Ureter (tissue), 1 donor: ENCODE results near the gene SUSD3. TPM values are rescaled to one million over a fixed set of nuclear protein-coding genes. Genes with fewer than 3 reads are reported as not detected.

Experiments used
- DNase-seq: peaks from one replicate; pipeline ENCODE4 v3.0.0-alpha.2; 2020; ENCODE audit warnings: low spot score
- total RNA-seq: library from RNA; stranded (reverse); gene quantifications from one replicate; pipeline ENCODE4 v1.2.4, GENCODE V29; 2023
- donor health status: DM: yes; HTN: yes; CAD: no.

SUSD3 gene
- total RNA-seq, 1 donor from 2014 or later, result 3.0 TPM

GRCh38 chr9:93030642-93031628 lies 27.6 kb upstream of the SUSD3 start:
- no peak for DNase-seq

DNA sequence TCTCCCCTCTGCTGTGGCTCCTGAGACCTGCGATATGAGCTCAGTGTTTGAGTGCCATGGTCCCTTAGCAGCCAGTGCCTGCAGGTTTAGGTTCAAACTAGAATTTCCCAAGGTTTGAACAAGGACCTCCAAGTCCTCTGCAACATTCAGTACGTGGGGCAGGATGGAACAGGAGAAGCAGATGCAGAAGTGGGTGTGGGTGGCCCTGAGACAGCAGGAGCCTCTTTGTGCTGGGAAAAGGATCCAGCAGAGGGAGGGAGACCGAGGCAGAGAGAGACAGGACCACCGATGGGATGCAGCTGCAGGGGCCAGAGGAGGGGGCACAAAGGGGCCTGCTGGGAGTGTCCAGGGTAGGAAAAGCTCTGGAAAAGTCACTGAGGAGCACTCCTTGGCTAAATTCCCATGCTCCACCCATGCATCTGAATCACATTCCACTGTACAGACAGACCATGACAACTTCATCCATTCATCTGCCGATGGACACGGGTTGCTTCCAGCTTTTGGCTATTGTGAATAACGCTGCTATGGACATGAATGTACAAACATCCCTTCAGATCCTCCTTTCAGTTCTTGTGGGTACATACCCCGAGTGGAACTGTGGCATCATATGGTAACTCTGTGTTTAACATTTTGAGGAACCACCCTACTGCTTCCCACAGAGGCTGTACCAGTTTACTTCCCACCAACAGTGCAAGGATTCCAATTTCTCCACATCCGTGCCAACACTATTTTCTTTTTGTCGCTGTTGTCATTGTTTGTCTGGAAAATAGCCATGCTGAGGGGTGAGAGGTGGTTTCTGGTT lies 26.7 kb upstream of the SUSD3 start:
- no peak for DNase-seq

DNA sequence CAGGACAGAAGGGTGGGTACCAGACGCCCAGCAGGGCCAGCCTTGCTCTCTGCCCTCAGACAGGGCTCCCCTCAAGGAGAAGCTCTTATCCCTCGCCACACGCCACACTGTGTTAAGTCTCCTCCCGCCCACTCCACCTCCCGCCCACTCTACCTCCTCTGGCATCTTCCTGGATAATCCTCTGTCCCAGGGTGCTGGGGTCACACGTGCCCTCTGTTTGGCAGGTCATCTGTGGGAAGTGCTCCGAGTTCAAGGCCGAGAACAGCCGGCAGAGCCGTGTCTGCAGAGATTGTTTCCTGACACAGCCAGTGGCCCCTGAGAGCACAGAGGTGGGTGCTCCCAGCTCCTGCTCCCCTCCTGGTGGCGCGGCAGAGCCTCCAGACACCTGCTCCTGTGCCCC lies 26.0 kb upstream of the SUSD3 start:
- no peak for DNase-seq

- no peak for DNase-seq
Measured at GRCh38 chr9:93033531-93033930, 25.0 kb upstream of the SUSD3 start.

GRCh38 chr9:93035106-93035660 lies 23.3 kb upstream of the SUSD3 start:
- DNase-seq, result no peak

DNA sequence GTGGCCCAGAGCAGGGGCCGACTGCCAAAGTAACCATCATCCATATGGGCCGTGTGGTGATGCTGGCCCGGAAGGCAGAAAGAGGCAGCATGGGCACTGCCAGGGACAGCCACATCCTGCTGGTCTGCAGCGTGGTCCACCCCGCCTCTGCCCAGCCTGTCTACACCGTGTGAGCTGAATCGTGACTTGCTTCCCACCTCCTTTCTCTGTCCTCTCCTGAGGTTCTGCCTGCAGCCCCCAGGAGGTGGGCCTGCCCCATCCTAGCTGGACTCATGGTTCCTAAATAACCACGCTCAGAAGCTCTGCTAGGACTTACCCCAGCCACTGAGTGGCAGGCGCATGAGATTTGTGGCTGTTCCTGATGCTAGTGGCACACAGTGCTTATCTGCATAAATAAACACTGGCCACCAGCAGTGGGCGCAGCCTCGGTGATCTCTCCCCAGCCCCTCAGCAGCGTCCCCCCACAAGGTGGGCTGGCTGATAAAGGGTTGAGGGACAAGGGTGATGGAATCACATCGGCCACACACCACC lies 22.6 kb upstream of the SUSD3 start:
- DNase-seq, result no peak

- no peak for DNase-seq
Measured at GRCh38 chr9:93036887-93037475, 21.5 kb upstream of the SUSD3 start.

DNA sequence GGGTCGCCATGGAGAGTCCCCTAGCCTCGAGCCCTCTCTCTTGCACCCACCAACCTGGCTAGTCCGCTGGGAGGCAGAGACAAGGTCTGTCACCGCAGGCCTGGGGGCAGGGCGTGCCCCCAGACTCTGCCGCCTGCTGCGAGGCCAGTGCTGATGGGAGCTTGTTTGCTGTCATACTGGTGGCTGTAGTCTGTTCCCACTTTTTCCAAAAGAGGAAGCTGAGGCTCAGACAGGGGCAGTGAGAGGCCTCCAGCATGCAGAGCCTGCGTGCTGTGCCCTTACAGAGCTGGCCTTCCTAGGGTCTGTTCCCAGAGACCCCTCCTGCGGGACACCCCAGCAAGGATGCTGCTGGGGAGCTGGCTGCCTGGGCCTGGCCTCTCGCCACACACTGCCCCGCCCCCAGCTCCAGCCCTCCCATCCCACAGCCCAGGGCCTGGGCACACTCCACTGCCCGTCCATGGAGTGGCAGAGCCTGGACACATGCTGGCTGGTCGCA lies 21.0 kb upstream of the SUSD3 start:
- no peak for DNase-seq

GRCh38 chr9:93038918-93039317 lies 19.6 kb upstream of the SUSD3 start:
- DNase-seq, result no peak

- no peak for DNase-seq
Measured at GRCh38 chr9:93039456-93039855, 19.0 kb upstream of the SUSD3 start.

GRCh38 chr9:93039976-93040375 lies 18.5 kb upstream of the SUSD3 start:
- no peak for DNase-seq

- DNase-seq, result no peak
Measured at GRCh38 chr9:93040409-93040808, 18.1 kb upstream of the SUSD3 start.

GRCh38 chr9:93041108-93041802 lies 17.2 kb upstream of the SUSD3 start:
- DNase-seq, result no peak

GRCh38 chr9:93043122-93043521 lies 15.4 kb upstream of the SUSD3 start:
- DNase-seq, result no peak

DNA sequence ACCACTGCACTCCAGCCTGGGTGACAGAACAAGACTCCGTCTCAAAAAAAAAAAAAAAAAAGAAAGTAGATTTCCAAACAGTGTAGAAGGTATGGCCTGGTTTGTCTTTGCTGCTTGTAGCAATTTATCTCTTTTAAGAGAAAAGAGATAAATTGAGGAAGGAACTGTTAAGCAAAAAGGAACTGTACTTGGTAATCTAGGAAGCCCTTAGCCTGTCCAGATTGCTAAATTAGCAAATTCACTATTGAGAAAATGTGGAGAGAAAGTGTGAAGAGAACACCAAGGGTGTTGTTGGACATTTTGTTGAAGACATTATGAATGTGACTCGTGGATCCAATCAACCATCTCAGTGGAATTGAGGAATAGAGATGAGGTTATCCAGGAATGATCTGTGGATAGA lies 13.0 kb upstream of the SUSD3 start:
- DNase-seq, result no peak

DNA sequence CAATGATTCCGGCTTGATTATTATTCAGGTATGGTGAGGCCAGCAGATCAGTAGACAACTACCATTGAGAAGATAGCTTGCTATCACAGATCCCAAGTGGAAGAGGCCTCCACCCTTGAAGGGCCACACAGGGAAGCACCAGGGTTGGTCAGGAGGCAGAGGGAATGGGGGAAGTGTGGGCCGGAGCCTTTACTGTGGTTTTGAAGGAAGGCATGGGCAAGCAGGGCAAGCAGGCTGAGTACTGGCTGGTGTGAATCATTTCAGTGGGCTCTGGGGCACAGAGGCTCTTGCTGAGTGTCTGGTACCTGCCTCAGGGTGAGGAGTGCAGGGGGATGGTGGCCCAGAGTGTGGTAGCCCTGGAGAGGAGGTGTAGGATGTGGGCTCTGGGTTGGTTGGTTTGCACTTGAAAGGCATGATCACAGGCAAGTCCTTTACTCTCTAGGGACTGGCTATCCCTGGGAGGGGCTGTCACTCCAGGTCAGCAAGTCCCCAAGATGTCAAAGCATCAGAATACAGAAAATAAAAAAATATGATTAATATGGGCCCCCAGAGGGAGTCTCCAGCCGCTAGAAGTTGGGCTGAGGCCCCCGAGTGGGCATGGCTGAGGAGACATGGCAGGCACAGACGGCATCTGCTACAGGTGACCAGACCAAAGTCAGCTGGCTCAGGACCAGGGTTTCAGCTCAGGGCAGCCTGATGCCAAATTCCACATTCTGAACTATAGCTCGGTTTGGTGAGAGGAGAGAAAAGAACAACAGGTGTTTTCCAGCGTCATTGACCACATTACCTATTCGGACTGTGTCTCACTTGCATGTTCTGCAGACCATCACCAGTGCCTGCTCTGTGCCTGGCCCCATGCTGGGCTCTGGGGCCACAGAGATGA lies 9.7 kb upstream of the SUSD3 start:
- DNase-seq, result no peak

DNA sequence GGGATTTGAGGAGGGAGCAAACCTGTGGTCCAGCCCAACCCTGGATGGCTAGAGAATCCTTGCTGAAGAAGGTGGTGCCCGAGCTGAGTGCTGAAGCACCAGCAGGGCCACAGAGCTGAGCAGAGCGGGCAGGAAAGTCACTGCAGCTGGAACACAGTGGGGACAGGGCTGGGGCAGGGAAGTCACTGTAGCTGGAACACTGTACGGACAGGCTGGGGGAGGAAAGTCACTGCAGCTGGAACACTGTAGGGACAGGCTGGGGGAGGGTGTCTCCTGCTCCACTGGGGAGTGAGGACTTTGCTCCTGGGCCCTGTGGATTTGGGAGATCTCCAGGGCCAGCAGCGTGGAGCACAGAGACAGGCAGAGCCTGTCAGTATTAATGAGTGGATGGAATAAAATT lies 9.0 kb upstream of the SUSD3 start:
- no peak for DNase-seq

DNA sequence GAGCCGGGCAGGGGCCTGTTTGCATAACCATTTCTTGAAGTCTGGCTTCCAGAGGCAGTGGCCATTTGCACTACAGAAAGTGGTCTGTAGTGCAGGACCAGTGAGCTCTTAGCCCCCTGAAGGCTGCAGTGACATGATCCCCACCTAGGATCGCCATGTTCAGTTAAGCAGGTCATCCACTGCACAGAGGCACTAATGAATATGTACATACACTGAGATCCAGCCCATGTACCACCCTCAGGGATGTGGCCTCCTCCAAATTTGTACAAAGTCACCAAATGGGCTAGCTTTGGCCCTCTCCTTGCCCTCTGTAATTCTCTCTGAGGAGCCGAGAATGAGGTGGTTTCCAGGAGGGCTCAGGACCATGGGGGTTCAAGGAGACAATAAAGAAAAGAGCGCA lies 8.3 kb upstream of the SUSD3 start:
- DNase-seq, result no peak

DNA sequence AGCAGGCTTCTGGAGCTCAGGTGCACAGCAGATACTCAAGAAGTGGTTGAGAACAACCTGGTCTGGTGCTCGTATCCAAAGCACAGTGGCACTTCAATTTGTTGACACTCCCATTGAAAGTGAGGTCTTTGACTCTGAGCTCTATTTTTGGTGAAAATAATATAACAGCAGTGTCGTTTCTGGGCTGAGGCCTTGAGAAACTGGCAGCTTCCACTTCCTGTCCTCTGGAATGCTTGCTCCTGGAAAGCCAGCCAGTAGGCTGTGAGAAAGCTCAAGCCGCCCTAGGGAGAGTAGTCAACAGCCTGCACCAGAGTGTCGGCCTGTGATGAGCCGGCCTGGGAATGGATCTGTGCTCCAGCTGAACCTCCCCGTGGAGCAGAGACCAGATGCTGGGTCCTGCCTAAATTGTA lies 6.8 kb upstream of the SUSD3 start:
- DNase-seq, result no peak
